ENCODE data around the gene CELF1.

The CELF1 gene

GRCh38 chr11:47442514-47442913, 110.4 kb downstream of the CELF1 start:
- DNase-seq: no peak

- no peak for DNase-seq
Measured at GRCh38 chr11:47441421-47441820, 111.5 kb downstream of the CELF1 start.

GRCh38 chr11:47440054-47440476, 112.9 kb downstream of the CELF1 start:
- DNase-seq: no peak

- no peak for DNase-seq
Measured at GRCh38 chr11:47438721-47439120, 114.2 kb downstream of the CELF1 start.

GRCh38 chr11:47437746-47438418, 115.0 kb downstream of the CELF1 start:
- peak; percentile 77 for DNase-seq

GRCh38 chr11:47437218-47437745, 115.7 kb downstream of the CELF1 start:
- no peak for DNase-seq

GRCh38 chr11:47436726-47437125, 116.2 kb downstream of the CELF1 start:
- no peak for DNase-seq

GRCh38 chr11:47435687-47436086, 117.2 kb downstream of the CELF1 start:
- DNase-seq: no peak

GRCh38 chr11:47434011-47434786, 118.7 kb downstream of the CELF1 start:
- no peak for DNase-seq

- no peak for DNase-seq
Measured at GRCh38 chr11:47433157-47433556, 119.8 kb downstream of the CELF1 start.

- DNase-seq: no peak
Measured at GRCh38 chr11:47431356-47432083, 121.4 kb downstream of the CELF1 start.

- DNase-seq: no peak
Measured at GRCh38 chr11:47430524-47430923, 122.4 kb downstream of the CELF1 start.

- DNase-seq: peak; percentile 98
Measured at GRCh38 chr11:47426062-47426956, 126.6 kb downstream of the CELF1 start, which contains the start of gene PSMC3. TSS of gene PSMC3 (minus strand) at chr11:47426439. CDS start at chr11:47426279, 160 bp downstream.

- no peak for DNase-seq
Measured at GRCh38 chr11:47425611-47426010, 127.3 kb downstream of the CELF1 start.

GRCh38 chr11:47418454-47419259, 134.3 kb downstream of the CELF1 start:
- DNase-seq: no peak

GRCh38 chr11:47417712-47418111, 135.2 kb downstream of the CELF1 start:
- DNase-seq: no peak

GRCh38 chr11:47415949-47416472, 136.9 kb downstream of the CELF1 start:
- no peak for DNase-seq
